NCI-H2196 (cell line): ENCODE data around the gene SRMS.

Source experiments
- DNase-seq: peaks from one replicate; lab custom pipeline; 2025; ENCODE audit not compliant: unreplicated experiment; lab: John Stamatoyannopoulos, UW

SRMS gene

DNA sequence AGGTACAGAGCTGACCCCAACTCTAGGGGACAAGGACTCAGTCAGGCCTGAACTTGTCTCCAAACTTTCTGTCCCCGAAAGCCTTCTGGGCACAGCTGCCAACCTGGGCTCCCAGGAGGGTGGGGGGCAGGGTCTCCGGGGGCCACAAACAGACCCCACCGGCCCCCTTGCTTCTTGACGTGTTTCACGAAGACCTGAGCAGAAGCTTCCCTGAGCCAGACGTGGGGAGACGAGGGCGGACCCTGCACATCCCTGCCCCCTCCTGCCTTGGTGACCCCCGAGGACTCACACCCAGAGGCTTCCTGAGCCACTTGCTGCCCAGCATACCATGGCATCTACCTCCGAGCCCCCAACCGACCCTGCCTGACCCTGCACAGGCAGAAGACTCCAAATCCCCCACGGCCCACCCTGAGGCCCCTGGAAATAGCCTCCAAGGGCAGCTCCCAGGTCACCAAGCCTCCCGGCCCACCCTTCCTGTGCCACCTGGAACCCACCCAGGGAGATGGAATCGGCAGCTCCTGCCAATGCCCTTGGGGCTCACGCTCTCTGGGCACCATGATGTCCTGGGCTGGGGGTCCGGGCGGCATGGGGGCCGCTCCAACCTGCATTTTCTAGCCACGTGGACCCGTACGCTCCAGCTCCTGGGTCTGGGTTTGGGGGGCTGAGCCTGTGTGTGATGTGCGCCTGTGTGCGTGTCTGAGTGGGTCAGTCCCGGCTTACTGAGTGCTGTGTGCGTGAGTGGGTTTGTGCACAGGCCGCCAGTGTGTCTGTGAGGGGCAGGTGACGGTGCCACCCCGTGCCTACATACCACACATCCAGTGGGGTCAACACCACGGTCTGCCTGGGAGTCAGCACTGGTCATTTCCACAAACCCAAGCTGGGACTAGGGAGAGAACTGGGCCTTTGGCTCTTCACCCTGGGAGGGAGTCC, 7.8 kb downstream of the SRMS start:
- DNase-seq = no peak

DNA sequence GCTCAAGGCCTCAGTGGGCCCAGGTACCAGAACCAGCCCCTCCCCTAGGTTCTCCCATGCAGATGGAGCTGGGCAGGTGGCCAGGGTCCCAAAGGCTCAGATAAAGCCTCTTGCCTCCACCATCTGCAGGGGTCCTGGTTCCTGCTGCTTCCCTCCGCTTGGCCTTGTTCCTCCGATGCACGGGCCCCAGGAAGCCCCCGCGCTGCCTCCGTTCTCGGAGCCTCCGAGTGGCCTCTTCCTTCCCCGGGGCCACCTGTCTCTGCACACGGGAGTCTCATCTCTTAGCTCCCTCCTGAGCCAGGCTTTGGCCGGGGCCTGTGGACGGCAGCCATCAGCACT, 8.5 kb downstream of the SRMS start:
- no peak for DNase-seq

DNA sequence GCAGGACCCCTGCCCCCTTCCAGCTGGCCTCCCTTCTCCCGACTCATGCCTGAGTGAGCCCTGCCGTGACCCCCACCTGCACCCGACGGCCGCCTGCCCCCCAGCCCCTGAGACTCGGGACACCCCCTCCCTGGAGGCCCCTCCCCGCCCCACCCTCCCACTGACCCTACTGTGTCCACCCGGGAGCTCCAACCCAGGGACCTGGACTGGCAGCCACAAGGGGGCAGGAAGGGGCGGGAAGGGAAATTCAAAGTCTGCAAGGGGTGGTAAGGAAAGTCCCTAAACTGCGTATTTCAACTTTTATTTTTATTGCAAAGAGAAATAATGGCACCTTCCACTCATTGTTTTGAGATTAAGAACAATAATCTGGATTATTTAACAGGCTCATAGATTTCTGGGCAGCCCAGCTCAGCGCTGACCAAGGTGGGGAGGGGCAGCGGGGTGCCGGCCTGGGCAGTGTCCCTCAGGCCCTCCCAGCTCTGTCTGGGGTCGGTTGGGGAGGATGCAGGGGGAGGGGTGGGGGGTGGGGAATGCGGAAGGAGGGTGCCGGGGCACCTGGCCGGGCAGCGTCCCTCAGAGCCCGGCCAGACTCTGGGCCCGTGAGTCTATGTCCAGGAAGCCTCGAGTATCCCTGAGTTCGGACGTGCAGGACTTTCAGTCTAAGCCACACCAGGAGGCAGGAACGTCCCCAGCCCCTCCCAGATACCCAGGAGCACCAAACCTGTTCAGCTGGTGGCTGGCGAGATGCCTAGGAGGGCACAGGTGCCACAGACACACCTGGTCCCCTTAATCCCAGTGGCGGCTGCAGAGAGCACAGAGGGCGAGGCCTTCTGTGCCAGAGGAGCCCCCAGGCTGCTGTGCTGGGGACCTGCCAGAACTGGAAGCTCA, 9.1 kb downstream of the SRMS start:
- peak; percentile 85 for DNase-seq

DNA sequence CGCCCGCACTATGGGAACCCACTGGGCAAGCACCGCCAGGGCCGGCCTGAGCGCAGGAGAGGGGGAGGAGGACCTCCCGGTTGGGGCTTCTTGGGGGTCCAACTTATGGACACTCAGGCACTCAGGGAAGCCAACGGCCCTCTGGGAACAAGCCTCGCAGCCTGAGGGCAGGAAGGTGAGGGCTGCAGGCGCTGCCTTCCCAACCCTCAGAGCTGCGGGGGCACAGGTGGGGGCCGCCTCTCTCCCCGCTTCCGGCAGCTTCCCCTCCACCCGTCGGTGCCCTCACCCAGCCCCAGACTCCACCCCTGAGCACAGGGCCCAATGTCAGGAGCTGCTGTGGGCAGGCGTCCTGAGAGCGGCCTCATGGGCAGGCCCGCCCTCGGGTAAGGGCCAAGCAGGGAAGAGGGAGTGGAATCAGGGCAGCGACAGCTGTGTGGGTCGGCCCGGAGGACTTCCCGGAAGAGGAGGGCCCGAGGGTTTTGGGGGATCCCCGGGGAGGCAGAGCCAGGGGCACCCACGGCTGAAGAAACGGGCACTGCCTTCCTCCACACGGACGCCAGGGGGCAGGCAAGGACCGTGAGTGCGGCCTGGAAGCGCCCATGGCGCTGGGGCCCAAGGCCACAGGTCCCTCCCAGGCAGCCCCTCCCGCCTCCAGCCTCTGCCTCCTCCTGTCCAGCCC, 9.9 kb downstream of the SRMS start:
- peak; percentile 96 for DNase-seq

DNA sequence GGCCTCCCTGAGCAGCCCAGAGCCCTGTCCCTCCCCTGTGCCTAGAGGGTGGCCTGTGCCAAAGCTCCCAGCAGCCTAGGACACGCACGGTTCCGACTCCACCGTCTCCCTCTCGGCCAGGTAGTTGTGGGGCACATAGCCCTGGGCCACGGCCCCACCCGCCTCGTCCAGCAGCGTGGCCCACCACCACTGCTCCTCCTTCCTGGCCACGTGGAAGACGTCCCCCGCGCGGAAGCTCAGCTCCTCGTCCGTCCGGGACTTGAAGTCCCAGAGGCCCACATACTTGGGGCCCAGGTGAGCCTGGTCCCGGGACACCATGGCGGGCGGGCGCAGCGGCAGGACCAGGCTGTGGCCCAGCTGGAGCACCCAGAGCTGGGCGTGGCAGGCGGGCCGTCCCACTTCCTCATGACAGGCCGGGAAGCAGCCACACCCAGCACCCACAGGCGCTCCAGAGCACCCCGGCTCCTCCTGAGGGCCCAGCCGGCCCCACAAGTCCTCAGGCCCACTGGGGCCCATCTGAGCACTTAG, 10.5 kb downstream of the SRMS start, which contains the start of gene PTK6:
PTK6 (minus strand) TSS at position 380 of the 528 bp plus-strand sequence; CDS start at position 318, 62 bp downstream.
- no peak for DNase-seq

DNA sequence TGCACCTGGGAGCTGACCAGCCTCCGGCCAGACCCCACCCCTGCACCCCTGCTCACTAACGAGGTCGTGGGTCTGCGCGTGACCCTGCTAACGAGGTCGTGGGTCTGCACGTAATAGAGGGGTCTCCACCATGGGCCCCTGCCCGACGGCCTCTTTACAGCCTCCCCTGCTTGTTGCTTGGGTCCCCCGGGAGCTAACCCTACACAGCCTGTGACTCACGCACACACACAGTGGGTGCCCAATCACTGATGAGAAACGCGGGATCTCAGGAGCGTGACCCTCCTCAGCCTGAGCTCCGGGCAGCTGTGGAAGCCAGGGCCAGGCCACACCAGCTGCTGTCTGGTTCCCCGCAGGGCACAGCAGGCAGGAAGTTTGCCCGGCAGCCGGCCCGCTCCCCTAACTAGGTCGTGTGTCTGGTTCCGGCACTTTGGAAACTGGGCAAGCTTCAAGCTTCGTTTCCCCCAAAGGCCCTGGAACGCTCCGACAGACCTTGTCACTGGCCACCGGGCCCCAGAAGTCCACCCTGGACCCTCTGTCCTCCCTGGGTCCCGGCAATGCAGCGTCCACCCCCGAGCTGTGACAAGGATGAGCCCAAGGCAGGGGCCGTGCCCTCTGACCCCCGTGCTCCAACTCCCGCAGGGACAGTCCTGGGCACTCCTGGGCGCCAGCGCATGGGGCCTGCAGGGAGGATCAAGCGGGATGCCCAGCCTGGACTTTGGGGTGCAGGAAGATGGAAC, 11.1 kb downstream of the SRMS start:
- peak; percentile 35 for DNase-seq

DNA sequence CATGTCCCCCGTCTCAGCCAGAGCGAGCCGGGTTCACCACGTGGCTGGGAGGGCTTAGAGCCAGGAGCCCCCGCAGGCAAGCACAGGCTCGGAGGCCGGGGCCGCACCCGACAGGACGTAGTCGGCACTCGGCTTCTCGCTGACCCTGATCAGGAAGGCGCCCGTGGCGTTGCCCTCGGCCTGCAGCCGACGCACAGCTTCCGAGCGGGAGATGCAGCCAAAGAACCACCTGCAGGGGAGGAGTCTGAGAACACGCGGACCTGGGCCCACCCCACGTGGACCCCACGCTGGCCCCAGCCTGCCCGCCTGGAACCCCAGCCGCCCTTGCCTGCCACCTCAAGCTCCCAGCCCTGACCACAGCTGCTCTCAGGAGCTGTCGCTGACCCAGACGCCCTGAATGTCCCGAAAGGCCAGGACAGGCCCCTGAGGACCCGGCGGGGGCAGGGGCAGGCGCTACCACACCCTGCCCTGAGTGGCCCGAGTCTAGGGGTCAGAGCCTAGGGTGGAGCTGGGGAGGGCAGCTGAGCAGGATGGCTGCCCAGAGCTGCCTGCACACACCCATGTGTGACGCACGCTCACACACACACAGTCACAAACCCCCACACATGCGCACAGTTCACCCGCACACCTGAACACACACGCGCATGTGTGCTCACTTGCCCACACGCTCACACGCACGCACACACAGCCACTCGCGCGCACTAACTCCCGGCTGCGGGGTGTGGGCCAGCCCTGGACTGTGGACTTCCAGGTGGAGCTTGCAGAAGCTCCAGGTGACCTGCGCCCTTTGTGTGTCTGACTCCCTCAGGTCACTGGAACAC, 12.5 kb downstream of the SRMS start:
- no peak for DNase-seq

DNA sequence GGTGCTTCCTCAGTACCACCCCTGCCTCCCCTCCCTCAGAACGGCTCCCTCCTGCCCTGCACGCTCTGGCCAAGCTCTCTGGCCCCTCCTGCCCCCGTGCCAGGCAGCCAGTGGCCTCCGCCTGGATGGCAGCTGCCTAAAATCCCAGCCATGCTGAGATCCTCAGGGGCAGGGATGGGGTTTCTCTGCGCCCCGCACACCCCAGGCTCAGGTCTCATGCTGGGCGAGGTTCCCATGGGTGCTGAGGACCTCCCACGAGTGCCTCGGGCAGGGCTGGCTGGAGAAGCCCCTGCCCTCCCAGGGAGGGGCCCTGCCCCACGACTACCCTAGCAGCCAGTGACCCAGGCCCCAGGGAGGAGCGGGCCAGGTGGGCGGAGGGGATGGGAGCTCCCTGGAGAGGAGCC, 13.1 kb downstream of the SRMS start:
- DNase-seq = no peak

DNA sequence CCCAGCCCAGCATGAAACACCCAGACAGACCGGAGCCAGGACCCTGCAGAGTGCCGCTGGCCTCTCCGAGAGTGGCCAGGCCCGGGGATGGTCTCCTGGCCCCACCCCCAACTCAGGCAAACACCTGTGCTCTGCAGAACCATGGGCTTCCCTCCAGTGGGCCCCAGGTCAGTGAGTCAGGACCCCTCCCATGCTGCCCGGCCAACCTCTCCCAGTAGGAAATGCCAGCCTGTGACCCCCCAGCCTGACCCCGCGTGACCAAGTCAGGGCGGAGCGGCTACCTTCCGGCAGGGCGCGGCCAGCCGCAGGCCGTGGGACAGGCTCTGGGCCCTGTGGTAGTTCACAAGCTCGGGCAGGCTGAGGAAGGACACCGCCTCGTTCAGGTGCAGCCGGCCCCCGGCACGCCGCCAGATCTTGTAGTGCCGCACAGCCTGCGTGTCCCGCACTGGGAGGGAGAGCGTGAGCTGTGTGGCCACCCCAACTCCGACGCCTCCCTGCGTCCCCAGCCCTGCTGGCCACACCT, 13.6 kb downstream of the SRMS start:
- no peak for DNase-seq

DNA sequence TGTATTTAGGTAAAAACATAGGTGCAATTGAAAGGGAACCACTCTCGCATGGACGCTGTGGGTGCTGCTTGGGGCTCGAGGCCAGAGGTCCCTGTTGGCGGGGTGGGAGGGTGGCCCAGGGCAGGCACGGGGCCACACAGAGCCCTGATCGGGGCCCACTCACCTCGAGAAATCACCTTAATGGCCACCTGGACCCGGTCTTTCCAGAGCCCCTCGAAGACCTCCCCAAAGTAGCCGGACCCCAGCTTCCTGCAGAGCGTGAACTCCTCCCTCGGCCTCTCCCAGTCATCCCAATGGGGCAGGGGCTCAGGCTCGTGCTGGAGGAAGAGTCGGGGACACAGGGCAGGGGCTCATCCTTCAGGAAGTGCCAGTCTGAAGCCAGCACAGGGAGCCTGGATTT, 14.2 kb downstream of the SRMS start:
- no peak for DNase-seq

DNA sequence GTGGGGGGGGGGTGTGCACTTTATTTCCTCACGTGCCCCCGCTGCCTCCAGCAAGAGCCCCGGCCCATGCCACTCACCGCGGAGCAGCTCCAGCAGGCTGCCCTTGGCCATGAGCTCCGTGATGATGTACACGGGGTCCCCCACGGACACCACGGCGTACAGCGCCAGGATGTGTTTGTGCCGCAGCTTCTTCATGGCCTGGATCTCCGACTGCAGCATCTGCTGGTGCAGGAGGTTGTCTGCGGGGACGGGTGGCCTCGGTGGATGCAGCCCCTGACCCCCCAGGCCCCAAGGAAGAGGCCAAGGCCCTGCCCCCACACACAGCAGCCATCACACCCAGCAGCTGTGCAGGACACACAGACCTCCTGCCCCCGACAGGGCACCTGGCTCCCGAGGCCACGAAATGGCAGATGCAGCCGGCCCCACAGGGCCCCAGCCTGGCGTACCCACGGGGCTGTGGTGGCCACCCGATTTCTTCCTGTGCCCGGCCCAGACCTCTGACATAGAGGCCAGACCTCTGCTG, 15.0 kb downstream of the SRMS start:
- no peak for DNase-seq

DNA sequence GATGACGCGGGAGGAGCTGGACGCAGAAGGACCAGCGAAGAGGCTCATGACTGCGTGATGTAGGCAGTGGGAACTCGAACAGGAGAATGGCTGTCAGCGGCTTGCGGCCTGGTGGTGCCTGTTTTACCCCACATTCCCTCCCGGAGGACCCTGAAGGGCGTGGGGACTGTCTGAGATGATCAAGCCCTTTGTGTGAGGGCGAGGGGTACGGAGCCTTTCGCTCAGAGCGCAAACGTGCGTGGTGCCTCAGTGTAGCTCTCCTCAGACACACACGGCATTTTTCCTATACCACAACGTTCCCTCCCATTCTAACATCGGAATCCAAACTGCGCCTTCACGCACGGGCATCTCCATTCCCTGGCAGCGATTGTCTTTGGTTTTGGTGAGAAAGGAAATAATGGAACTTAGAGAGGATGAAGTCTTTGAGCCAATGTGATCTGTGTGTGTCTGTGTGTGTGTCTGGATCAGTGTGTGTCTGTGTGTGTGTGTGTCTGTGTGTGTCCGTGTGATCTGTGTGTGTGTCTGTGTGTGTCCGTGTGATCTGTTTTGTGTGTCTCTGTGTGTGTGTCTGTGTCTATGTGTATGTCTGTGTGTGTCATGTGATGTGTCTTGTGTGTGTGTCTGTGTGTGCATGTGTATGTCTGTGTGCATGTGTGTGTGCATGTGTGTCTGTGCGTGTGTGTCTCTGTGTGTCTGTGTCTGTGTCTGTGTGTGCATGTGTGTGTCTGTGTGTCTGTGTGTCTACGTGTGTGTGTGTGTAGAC, 15.7 kb downstream of the SRMS start:
- DNase-seq = no peak

DNA sequence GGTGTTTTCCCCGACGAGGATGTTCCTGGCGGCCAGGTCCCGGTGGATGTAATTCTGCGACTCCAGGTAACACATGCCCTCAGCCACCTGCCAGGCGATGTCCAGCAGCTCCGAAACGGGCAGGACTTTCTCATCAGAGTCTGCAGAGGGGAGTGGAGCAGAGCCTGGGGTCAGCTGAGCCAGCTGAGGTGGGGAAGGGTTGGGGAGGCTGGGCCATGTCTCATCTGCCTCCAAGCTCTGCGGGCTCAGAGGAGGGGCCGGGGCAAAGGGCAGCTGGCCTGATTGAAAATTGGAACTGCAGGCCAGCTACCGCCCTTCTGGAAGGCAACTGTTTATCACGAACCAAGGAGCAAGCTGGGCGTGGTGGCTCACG, 16.8 kb downstream of the SRMS start:
- no peak for DNase-seq

DNA sequence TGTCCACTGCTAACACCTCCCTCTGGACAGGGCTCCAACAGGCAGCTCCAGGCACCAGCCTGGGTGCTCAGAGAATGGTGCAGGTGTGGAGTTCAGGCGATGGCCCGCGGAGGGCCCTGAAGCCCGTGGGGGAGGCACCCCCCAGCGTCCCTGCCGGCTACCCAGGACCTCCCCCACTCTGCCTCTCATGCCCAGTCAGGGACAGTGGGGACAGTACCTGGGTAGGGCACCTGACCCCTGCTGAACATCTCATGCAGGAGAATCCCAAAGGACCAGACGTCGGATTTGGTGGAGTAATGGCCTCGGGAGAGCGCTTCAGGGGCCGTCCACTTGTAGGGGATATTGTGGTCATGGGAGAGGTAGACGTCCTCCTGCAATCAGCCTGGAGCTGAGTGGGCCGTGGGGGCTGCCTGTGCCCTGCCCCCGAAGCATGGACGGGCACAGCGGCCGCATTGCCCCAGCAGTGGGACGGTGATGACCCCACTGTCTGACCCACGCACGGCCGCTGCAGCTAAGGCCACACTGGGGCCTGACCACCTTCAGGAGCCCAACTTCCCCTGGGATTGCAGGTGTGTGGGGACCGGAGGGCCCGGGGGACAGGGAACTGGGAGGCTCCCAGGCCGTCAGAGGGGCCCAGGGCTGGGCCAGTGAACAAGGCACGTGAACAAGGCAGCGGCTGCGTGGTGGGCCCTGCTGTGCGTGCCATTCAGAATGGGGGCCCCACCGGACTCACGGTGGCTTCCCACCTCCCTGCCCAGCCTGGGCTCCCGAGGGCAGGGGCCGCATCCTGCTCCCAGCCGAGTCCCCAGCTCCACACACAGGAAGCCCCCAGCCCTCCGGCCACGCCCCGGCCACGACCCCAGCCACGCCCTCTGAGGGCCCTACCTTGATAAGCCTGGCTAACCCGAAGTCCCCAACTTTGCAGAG, 17.4 kb downstream of the SRMS start:
- no peak for DNase-seq

DNA sequence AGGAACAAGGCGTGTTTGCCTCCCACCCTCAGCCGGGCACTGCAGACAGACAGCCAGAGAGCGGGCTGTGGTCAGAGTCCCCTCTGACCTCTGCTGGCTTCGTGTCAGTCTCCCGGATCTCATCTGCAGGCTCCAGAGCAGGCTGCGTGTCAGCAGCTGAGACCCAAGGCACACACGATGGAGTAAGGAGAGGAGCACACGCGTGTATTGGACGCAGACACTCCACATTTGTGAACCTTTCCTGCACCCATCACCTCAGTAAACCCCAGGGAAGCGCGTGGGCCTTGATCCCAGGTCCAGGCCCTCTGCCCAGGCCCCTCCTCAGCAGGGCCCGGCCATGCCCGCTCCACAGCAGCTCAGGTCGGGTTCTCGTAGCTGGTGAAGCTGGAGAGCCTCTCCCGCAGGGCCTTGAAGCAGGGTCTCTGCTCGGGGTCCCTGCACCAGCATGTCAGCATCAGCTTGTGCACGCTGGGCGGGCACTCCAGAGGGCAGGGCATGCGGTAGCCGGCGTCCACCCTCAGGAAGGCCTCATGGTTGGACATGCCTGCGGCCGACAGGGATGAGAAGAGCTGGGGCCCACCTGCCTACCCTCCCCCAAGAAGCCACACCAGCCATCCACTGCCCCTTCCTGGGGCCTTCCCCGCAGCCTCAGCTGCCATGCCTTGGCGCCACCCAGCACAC, 18.2 kb downstream of the SRMS start:
- no peak for DNase-seq

DNA sequence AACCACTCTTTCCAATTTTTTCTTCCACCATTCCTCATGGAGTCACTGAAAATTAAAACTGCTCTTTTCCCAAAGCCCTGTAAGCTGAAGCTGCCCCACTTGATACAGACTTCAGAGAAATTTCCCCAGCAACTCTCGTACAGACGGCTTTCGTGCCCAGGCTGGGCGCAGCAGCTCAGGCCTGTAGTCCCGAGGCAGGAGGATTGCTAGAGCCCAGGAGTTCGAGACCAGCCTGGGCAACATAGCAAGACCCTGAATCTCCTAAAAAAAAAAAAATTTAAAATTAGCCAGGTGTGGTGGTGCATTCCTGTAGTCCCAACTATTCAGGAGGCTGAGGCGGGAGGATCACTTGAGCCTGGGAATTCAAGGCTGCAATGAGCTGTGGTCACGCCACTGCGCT, 20.4 kb downstream of the SRMS start:
- no peak for DNase-seq

DNA sequence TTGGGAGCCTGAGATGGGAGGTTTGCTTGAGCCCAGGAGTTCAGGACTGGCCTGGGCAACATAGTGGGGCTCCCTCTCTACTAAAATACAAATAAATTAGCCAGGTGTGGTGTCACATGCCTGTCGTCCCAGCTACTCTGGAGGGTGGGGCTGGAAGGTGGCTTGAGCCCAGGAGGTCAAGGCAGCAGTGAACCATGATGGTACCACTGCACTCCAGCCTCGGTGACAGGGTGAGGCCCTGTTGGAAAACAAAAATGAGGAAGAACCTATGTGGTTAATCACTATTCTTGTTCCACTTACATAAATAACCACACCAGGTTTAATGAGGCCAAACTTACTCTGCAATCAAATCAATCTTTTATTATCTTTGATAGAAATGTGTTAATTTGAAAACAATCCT, 21.6 kb downstream of the SRMS start:
- no peak for DNase-seq
